Measurements from ENCODE around the gene MAP3K8. TPM values are rescaled to one million over a fixed set of nuclear protein-coding genes. Genes with fewer than 3 reads are reported as not detected.

Gene MAP3K8
- total RNA-seq, 1 donor from 2014 or later, result 5.1 TPM

GRCh38 chr10:30442019-30442606 lies 8.1 kb downstream of the MAP3K8 start:
- TF ChIP-seq CTCF (IDR thresholded peaks at IDR 0.05; ENCODE audit: insufficient read depth, low read depth, low read length) (no peak), EZH2 (IDR thresholded peaks at IDR 0.05; ENCODE audit: insufficient read depth, low read length) (no peak)
- no peak overlapping the region for H3K27ac ChIP-seq (ENCODE audit: low read depth, low read length)
- H3K9me3 ChIP-seq (ENCODE audit: insufficient read depth, low read depth, low read length), result no peaks in the 10 kb centered on the region
- Mint-ChIP-seq H3K27me3 (ENCODE audit: low read depth, unreplicated experiment) (no peaks in the 10 kb centered on the region), H3K9me3 (ENCODE audit: unreplicated experiment) (no peaks in the 10 kb centered on the region), H3K36me3 (ENCODE audit: low read depth, unreplicated experiment) (peaks cover 2% of the 10 kb centered on the region), H3K4me3 (ENCODE audit: unreplicated experiment) (no peak overlapping the region), H3K27ac (ENCODE audit: unreplicated experiment) (no peak overlapping the region), H3K4me1 (ENCODE audit: low read depth, unreplicated experiment) (peaks cover 23% of the 10 kb centered on the region)
- H3K27me3 ChIP-seq (ENCODE audit: insufficient read depth, low read length), result no peaks in the 10 kb centered on the region
- H3K36me3 ChIP-seq (ENCODE audit: insufficient read depth, low read length), result no peaks in the 10 kb centered on the region
- DNase-seq (ENCODE audit: low read depth) (no peak), FAIRE-seq (no peak)
- peaks cover 3% of the 10 kb centered on the region for H3K79me2 ChIP-seq (ENCODE audit: insufficient read depth, low read length)
- peaks cover 5% of the 10 kb centered on the region for H4K20me1 ChIP-seq (ENCODE audit: insufficient read depth, low read length)
- no peak overlapping the region for H3K4me2 ChIP-seq (ENCODE audit: low read length)
- H2AFZ ChIP-seq (ENCODE audit: low read depth, low read length), result no peak overlapping the region
- no peak overlapping the region for H3K9ac ChIP-seq (ENCODE audit: low read length)
- H3K4me1 ChIP-seq (ENCODE audit: insufficient read depth, low read length), result peaks cover 24% of the 10 kb centered on the region
- no peak overlapping the region for H3K4me3 ChIP-seq (ENCODE audit: insufficient read depth, low read depth, low read length)

GRCh38 chr10:30443049-30443448 lies 9.1 kb downstream of the MAP3K8 start:
- no peak overlapping the region for H3K27ac ChIP-seq (ENCODE audit: low read depth, low read length)
- H3K9me3 ChIP-seq (ENCODE audit: insufficient read depth, low read depth, low read length), result no peaks in the 10 kb centered on the region
- no peak overlapping the region for H3K9ac ChIP-seq (ENCODE audit: low read length)
- H3K4me1 ChIP-seq (ENCODE audit: insufficient read depth, low read length), result peaks cover 15% of the 10 kb centered on the region
- no peak overlapping the region for H3K4me2 ChIP-seq (ENCODE audit: low read length)
- Mint-ChIP-seq H3K36me3 (ENCODE audit: low read depth, unreplicated experiment) (peaks cover 2% of the 10 kb centered on the region), H3K9me3 (ENCODE audit: unreplicated experiment) (no peaks in the 10 kb centered on the region), H3K4me1 (ENCODE audit: low read depth, unreplicated experiment) (peaks cover 14% of the 10 kb centered on the region), H3K27me3 (ENCODE audit: low read depth, unreplicated experiment) (no peaks in the 10 kb centered on the region), H3K27ac (ENCODE audit: unreplicated experiment) (no peak overlapping the region), H3K4me3 (ENCODE audit: unreplicated experiment) (no peak overlapping the region)
- DNase-seq (ENCODE audit: low read depth) (no peak), FAIRE-seq (no peak)
- no peaks in the 10 kb centered on the region for H4K20me1 ChIP-seq (ENCODE audit: insufficient read depth, low read length)
- no peaks in the 10 kb centered on the region for H3K27me3 ChIP-seq (ENCODE audit: insufficient read depth, low read length)
- no peak overlapping the region for H3K4me3 ChIP-seq (ENCODE audit: insufficient read depth, low read depth, low read length)
- TF ChIP-seq EZH2 (IDR thresholded peaks at IDR 0.05; ENCODE audit: insufficient read depth, low read length) (no peak), CTCF (IDR thresholded peaks at IDR 0.05; ENCODE audit: insufficient read depth, low read depth, low read length) (no peak)
- H3K79me2 ChIP-seq (ENCODE audit: insufficient read depth, low read length), result no peaks in the 10 kb centered on the region
- no peaks in the 10 kb centered on the region for H3K36me3 ChIP-seq (ENCODE audit: insufficient read depth, low read length)
- no peak overlapping the region for H2AFZ ChIP-seq (ENCODE audit: low read depth, low read length)

GRCh38 chr10:30445711-30446110 lies 11.7 kb downstream of the MAP3K8 start:
- Histone ChIP-seq H4K20me1 (ENCODE audit: insufficient read depth, low read length) (no peaks in the 10 kb centered on the region), H3K27me3 (ENCODE audit: insufficient read depth, low read length) (no peaks in the 10 kb centered on the region), H3K27ac (ENCODE audit: low read depth, low read length) (peak overlapping the region; percentile 47), H3K9me3 (ENCODE audit: insufficient read depth, low read depth, low read length) (no peaks in the 10 kb centered on the region), H3K4me1 (ENCODE audit: insufficient read depth, low read length) (peaks cover 8% of the 10 kb centered on the region), H2AFZ (ENCODE audit: low read depth, low read length) (no peak overlapping the region), H3K79me2 (ENCODE audit: insufficient read depth, low read length) (no peaks in the 10 kb centered on the region), H3K9ac (ENCODE audit: low read length) (no peak overlapping the region), H3K36me3 (ENCODE audit: insufficient read depth, low read length) (no peaks in the 10 kb centered on the region), H3K4me3 (ENCODE audit: insufficient read depth, low read depth, low read length) (no peak overlapping the region), H3K4me2 (ENCODE audit: low read length) (peak overlapping the region; percentile 26)
- no peak for TF ChIP-seq EZH2 (IDR thresholded peaks at IDR 0.05; ENCODE audit: insufficient read depth, low read length)
- no peak for TF ChIP-seq CTCF (IDR thresholded peaks at IDR 0.05; ENCODE audit: insufficient read depth, low read depth, low read length)
- Mint-ChIP-seq H3K4me3 (ENCODE audit: unreplicated experiment) (no peak overlapping the region), H3K4me1 (ENCODE audit: low read depth, unreplicated experiment) (peaks cover 7% of the 10 kb centered on the region), H3K27ac (ENCODE audit: unreplicated experiment) (peak overlapping the region; percentile 75), H3K27me3 (ENCODE audit: low read depth, unreplicated experiment) (no peaks in the 10 kb centered on the region), H3K36me3 (ENCODE audit: low read depth, unreplicated experiment) (peaks cover 8% of the 10 kb centered on the region), H3K9me3 (ENCODE audit: unreplicated experiment) (no peaks in the 10 kb centered on the region)
- FAIRE-seq, result no peak
- DNase-seq (ENCODE audit: low read depth), result peak; percentile 90
